Fibroblast of lung (primary cell): ENCODE results near the gene ITSN1. TPM values are rescaled to one million over a fixed set of nuclear protein-coding genes. Genes with fewer than 3 reads are reported as not detected.

Experiments used
- DNase-seq, 2 donors: peaks; one replicate each; pipeline versions ENCODE4 v3.0.0 to v3.0.0-alpha.2; 2010; ENCODE audit warnings: low read depth in 2 of 2
- H2AFZ ChIP-seq: 2 replicates; pipeline ENCODE4 v1.5.1; 2012; ENCODE audit warnings: low read length, control low read depth, inconsistent platforms
- H3K27ac ChIP-seq: 2 replicates; pipeline ENCODE4 v1.5.1; 2011; ENCODE audit warnings: low read length, control low read depth; ENCODE audit not compliant: insufficient read depth
- H3K27me3 ChIP-seq: 2 replicates; pipeline ENCODE4 v1.5.1; 2011; ENCODE audit warnings: mild to moderate bottlenecking, low read length; ENCODE audit not compliant: control insufficient read depth, insufficient read depth
- H3K36me3 ChIP-seq: 2 replicates; pipeline ENCODE4 v1.5.1; 2011; ENCODE audit warnings: low read length; ENCODE audit not compliant: control insufficient read depth, insufficient read depth
- H3K4me1 ChIP-seq: 2 replicates; pipeline ENCODE4 v1.5.1; 2011; ENCODE audit warnings: low read length; ENCODE audit not compliant: control insufficient read depth, insufficient read depth; ENCODE audit errors: extremely low read depth
- H3K4me2 ChIP-seq: 2 replicates; pipeline ENCODE4 v1.5.1; 2011; ENCODE audit warnings: low read length, control low read depth; ENCODE audit not compliant: insufficient read depth; ENCODE audit errors: extremely low read depth
- H3K4me3 ChIP-seq, 4 experiments: fragments of 200-600 bp in 1 of 4; sonication (generic) in 1 of 4; replicated peaks in 1 of 4; 2 replicates each; pipeline ENCODE4 v1.5.1; 2011 to 2016; ENCODE audit warnings: low read length in 4 of 4, low read depth in 3 of 4, mild to moderate bottlenecking in 3 of 4, control low read depth in 2 of 4, inconsistent platforms in 1 of 4, mixed read lengths in 1 of 4; ENCODE audit not compliant: insufficient read depth in 1 of 4; ENCODE audit errors: control extremely low read depth in 1 of 4
- H3K79me2 ChIP-seq: 2 replicates; pipeline ENCODE4 v1.5.1; 2012; ENCODE audit warnings: mild to moderate bottlenecking, low read length, inconsistent platforms; ENCODE audit not compliant: control insufficient read depth, insufficient read depth
- H3K9ac ChIP-seq: 2 replicates; pipeline ENCODE4 v1.5.1; 2011; ENCODE audit warnings: mild to moderate bottlenecking, low read length, control low read depth; ENCODE audit not compliant: insufficient read depth
- H3K9me3 ChIP-seq: 2 replicates; pipeline ENCODE4 v1.5.1; 2012; ENCODE audit warnings: low read depth, low read length; ENCODE audit not compliant: control insufficient read depth, insufficient read depth
- H4K20me1 ChIP-seq: 2 replicates; pipeline ENCODE4 v1.5.1; 2011; ENCODE audit warnings: low read length; ENCODE audit not compliant: control insufficient read depth, insufficient read depth; ENCODE audit errors: extremely low read depth
- CTCF ChIP-seq, 2 donors: IDR thresholded peaks in 1 of 2; conservative IDR thresholded peaks in 1 of 2; 1 replicate in 1 of 2; 2 replicates in 1 of 2; pipeline ENCODE4 v1.5.1; 2011 to 2012; ENCODE audit warnings: low read length in 2 of 2, control low read depth in 1 of 2, inconsistent platforms in 1 of 2, low read depth in 1 of 2, mild to moderate bottlenecking in 1 of 2
- EZH2 ChIP-seq: IDR thresholded peaks from 2 replicates; pipeline ENCODE4 v1.5.1; 2012; ENCODE audit warnings: low read length, control low read depth, mild to moderate bottlenecking; ENCODE audit errors: missing control alignments
- polyA plus RNA-seq, 2 donors: library from polyadenylated mRNA; depleted of rRNA in 1 of 2; stranded (reverse) in 1 of 2; unstranded in 1 of 2; fragments of >200 nt; gene quantifications; 2 replicates each; pipeline ENCODE4 v1.2.1, GENCODE V29; 2011 to 2012; ENCODE audit warnings: missing spikeins in 1 of 2
- total RNA-seq: library from RNA; depleted of rRNA; stranded (reverse); fragments of >200 nt; gene quantifications from 2 replicates; pipeline ENCODE4 v1.2.1, GENCODE V29; 2014

Gene ITSN1
- total and polyA plus RNA-seq, 2 donors (not counting 1 experiment from before 2014, with no cell fraction given) = 34.7 to 63.1 TPM

- Histone ChIP-seq H3K4me1 (no peaks in the 10 kb centered on the region), H3K27me3 (no peaks in the 10 kb centered on the region), H2AFZ (no peak overlapping the region), H3K79me2 (no peaks in the 10 kb centered on the region), H4K20me1 (no peaks in the 10 kb centered on the region), H3K9ac (no peak overlapping the region), H3K4me2 (no peak overlapping the region), H3K27ac (no peak overlapping the region), H3K4me3 (no peak overlapping the region), H3K36me3 (peaks cover 12% of the 10 kb centered on the region), H3K9me3 (no peaks in the 10 kb centered on the region)
- TF ChIP-seq EZH2 (no peak), CTCF (conservative IDR thresholded peaks at IDR 0.05 in 1 of 2, IDR thresholded peaks at IDR 0.05 in 1 of 2; ENCODE audit: low read depth in 1 of 2, low read length in 2 of 2) (no peak)
- DNase-seq = peak in 1 of 2 donors; percentile 23
Observed at GRCh38 chr21:33817663-33818451, 175.6 kb downstream of the ITSN1 start.

GRCh38 chr21:33820230-33820770 is 178.0 kb downstream of the ITSN1 start:
- Histone ChIP-seq H3K4me2 (no peak overlapping the region), H3K36me3 (peaks cover 2% of the 10 kb centered on the region), H3K79me2 (no peaks in the 10 kb centered on the region), H3K4me1 (no peaks in the 10 kb centered on the region), H3K27ac (no peak overlapping the region), H3K9ac (no peak overlapping the region), H3K27me3 (no peaks in the 10 kb centered on the region), H3K9me3 (no peaks in the 10 kb centered on the region), H4K20me1 (no peaks in the 10 kb centered on the region), H3K4me3 (no peak overlapping the region), H2AFZ (no peak overlapping the region)
- DNase-seq = no peak
- no peak for TF ChIP-seq CTCF (conservative IDR thresholded peaks at IDR 0.05 in 1 of 2, IDR thresholded peaks at IDR 0.05 in 1 of 2; ENCODE audit: low read depth in 1 of 2, low read length in 2 of 2)
- TF ChIP-seq EZH2 = no peak

- no peaks in the 10 kb centered on the region for H3K27me3 ChIP-seq
- no peaks in the 10 kb centered on the region for H3K79me2 ChIP-seq
- no peak overlapping the region for H2AFZ ChIP-seq
- H3K36me3 ChIP-seq = peaks cover 2% of the 10 kb centered on the region
- no peaks in the 10 kb centered on the region for H3K4me1 ChIP-seq
- no peak overlapping the region for H3K4me3 ChIP-seq
- H4K20me1 ChIP-seq = no peaks in the 10 kb centered on the region
- TF ChIP-seq EZH2 (no peak), CTCF (conservative IDR thresholded peaks at IDR 0.05 in 1 of 2, IDR thresholded peaks at IDR 0.05 in 1 of 2; ENCODE audit: low read depth in 1 of 2, low read length in 2 of 2) (no peak)
- H3K27ac ChIP-seq = no peak overlapping the region
- H3K9ac ChIP-seq = no peak overlapping the region
- no peak overlapping the region for H3K4me2 ChIP-seq
- H3K9me3 ChIP-seq = no peaks in the 10 kb centered on the region
- DNase-seq = no peak
Observed at GRCh38 chr21:33820798-33821197, 178.5 kb downstream of the ITSN1 start.
